SK-N-SH (cell line): ENCODE measurements around the gene IL9. TPM values are rescaled to one million over a fixed set of nuclear protein-coding genes. Genes with fewer than 3 reads are reported as not detected.

Experiments used
- CTCF ChIA-PET: fragments of 300-600, 350-600 bp; formaldehyde crosslinking; extraction: SDS; loops from one replicate; lab custom pipeline; 2021; lab: Yijun Ruan, JAX
- POLR2A ChIA-PET: fragments of 350-600 bp; sonication (Branson Sonifier 250); formaldehyde crosslinking; extraction: SDS; loops from one replicate; lab custom pipeline; 2020; ENCODE audit warnings: antibody characterized with exemption, inconsistent platforms; lab: Yijun Ruan, JAX
- DNase-seq: peaks from one replicate; pipeline ENCODE4 v3.0.0; 2012
- H2AFZ ChIP-seq: fragments of 200-600 bp; sonication (generic); 2 replicates; pipeline ENCODE4 v1.8.1; 2016; ENCODE audit warnings: antibody characterized with exemption, mild to moderate bottlenecking, low read depth
- H3F3A ChIP-seq: fragments of 200-600 bp; sonication (generic); replicated peaks from 2 replicates; pipeline ENCODE3; 2016; ENCODE audit warnings: antibody characterized with exemption, mild to moderate bottlenecking; ENCODE audit not compliant: insufficient read depth
- H3K27ac ChIP-seq, 2 experiments: fragments of 200-500 bp in 1 of 2; fragments of 200-600 bp in 1 of 2; sonication (Bioruptor generic) in 1 of 2; sonication (generic), shearing (Covaris generic) in 1 of 2; 2 replicates each; pipeline versions ENCODE4 v1.5.1 to v1.6.1; 2014 to 2016; ENCODE audit warnings: low read depth in 2 of 2, inconsistent platforms in 1 of 2, low read length in 1 of 2, mild to moderate bottlenecking in 1 of 2, mixed read lengths in 1 of 2
- H3K27me3 ChIP-seq: fragments of 200-600 bp; sonication (generic), shearing (Covaris generic); 2 replicates; pipeline ENCODE4 v1.6.1; 2016; ENCODE audit warnings: mixed run types; ENCODE audit not compliant: insufficient read depth
- H3K36me3 ChIP-seq, 2 experiments: fragments of 200-500 bp in 1 of 2; fragments of 200-600 bp in 1 of 2; sonication (Bioruptor generic) in 1 of 2; sonication (generic) in 1 of 2; replicated peaks in 1 of 2; 2 replicates each; pipeline versions ENCODE3 to v1.5.1; 2014 to 2016; ENCODE audit warnings: low read length in 1 of 2, mild to moderate bottlenecking in 1 of 2; ENCODE audit not compliant: insufficient read depth in 2 of 2, control insufficient read depth in 1 of 2
- H3K4me1 ChIP-seq, 2 experiments: fragments of 200-500 bp in 1 of 2; fragments of 200-600 bp in 1 of 2; sonication (Bioruptor generic) in 1 of 2; sonication (generic), shearing (Covaris generic) in 1 of 2; 2 replicates each; pipeline versions ENCODE4 v1.5.1 to v1.6.1; 2014 to 2016; ENCODE audit warnings: low read depth in 1 of 2, low read length in 1 of 2, mixed run types in 1 of 2; ENCODE audit not compliant: insufficient read depth in 2 of 2, control insufficient read depth in 1 of 2
- H3K4me2 ChIP-seq: fragments of 200-600 bp; sonication (generic), shearing (Covaris generic); 2 replicates; pipeline ENCODE4 v1.6.1; 2017; ENCODE audit warnings: mixed run types
- H3K4me3 ChIP-seq, 2 experiments: fragments of 200-500 bp in 1 of 2; fragments of 200-600 bp in 1 of 2; sonication (Bioruptor generic) in 1 of 2; sonication (generic), shearing (Covaris generic) in 1 of 2; 2 replicates each; pipeline versions ENCODE4 v1.5.1 to v1.8.1; 2014 to 2016; ENCODE audit warnings: low read depth in 2 of 2, inconsistent platforms in 1 of 2, low read length in 1 of 2, mild to moderate bottlenecking in 1 of 2, mixed read lengths in 1 of 2, moderate library complexity in 1 of 2
- H3K79me2 ChIP-seq: fragments of 200-600 bp; sonication (generic); 2 replicates; pipeline ENCODE4 v1.8.1; 2017; ENCODE audit warnings: mild to moderate bottlenecking; ENCODE audit not compliant: insufficient read depth
- H3K9ac ChIP-seq: fragments of 200-600 bp; sonication (generic); 2 replicates; pipeline ENCODE4 v1.6.1; 2017; ENCODE audit warnings: mixed run types
- H3K9me2 ChIP-seq: fragments of 200-600 bp; sonication (generic); 2 replicates; pipeline ENCODE4 v1.6.1; 2017; ENCODE audit warnings: mixed run types
- H3K9me3 ChIP-seq: fragments of 200-600 bp; sonication (generic); 2 replicates; pipeline ENCODE4 v1.6.1; 2017; ENCODE audit warnings: mixed run types, mild to moderate bottlenecking, moderate library complexity
- H4K20me1 ChIP-seq: fragments of 200-600 bp; sonication (generic); 2 replicates; pipeline ENCODE4 v1.6.1; 2017; ENCODE audit warnings: mild to moderate bottlenecking, mixed run types; ENCODE audit not compliant: insufficient read depth
- CTCF ChIP-seq: fragments of 200-600 bp; sonication (generic); IDR thresholded peaks from 2 replicates; pipeline ENCODE4 v1.6.1; 2017; ENCODE audit warnings: antibody characterized with exemption, mild to moderate bottlenecking, moderate library complexity
- EP300 ChIP-seq, 2 experiments: IDR thresholded peaks; 2 replicates each; pipeline versions ENCODE4 v1.4.0 to v1.6.1; 2012; ENCODE audit warnings: borderline replicate concordance in 1 of 2, low read depth in 1 of 2, low read length in 1 of 2
- FOXJ3 ChIP-seq: sonication (generic); formaldehyde crosslinking; IDR thresholded peaks from 2 replicates; pipeline ENCODE4 v1.5.1; 2020; ENCODE audit warnings: mild to moderate bottlenecking, missing genetic modification reagents
- JUND ChIP-seq: IDR thresholded peaks from 2 replicates; pipeline ENCODE4 v1.4.0; 2012
- NFIC ChIP-seq: IDR thresholded peaks from 2 replicates; pipeline ENCODE4 v1.4.0; 2012; ENCODE audit warnings: borderline replicate concordance
- NRF1 ChIP-seq: IDR thresholded peaks from 2 replicates; pipeline ENCODE4 v1.6.1; 2012; ENCODE audit warnings: low read depth, mild to moderate bottlenecking, low read length
- PBX3 ChIP-seq: IDR thresholded peaks from 2 replicates; pipeline ENCODE4; 2012
- RCOR1 ChIP-seq: fragments of 150-350 bp; IDR thresholded peaks from 2 replicates; pipeline ENCODE4 v1.6.1; 2017; ENCODE audit warnings: antibody characterized with exemption, low read length
- TEAD4 ChIP-seq: IDR thresholded peaks from 2 replicates; pipeline ENCODE4 v1.4.0; 2012; ENCODE audit warnings: mild to moderate bottlenecking, borderline replicate concordance; ENCODE audit not compliant: insufficient read depth
- USF1 ChIP-seq: IDR thresholded peaks from 2 replicates; pipeline ENCODE4 v1.4.0; 2012; ENCODE audit warnings: low read depth, borderline replicate concordance
- YY1 ChIP-seq: IDR thresholded peaks from 2 replicates; pipeline ENCODE4 v1.4.0; 2012; ENCODE audit warnings: low read depth, mild to moderate bottlenecking
- WGBS: methylation state at CpG from one replicate; pipeline ENCODE4 v1.1.6; 2017; ENCODE audit warnings: low lambda C conversion rate; 5-methylcytosine and 5-hydroxymethylcytosine counted together
- polyA plus RNA-seq, 3 experiments: library from polyadenylated mRNA; depleted of rRNA; stranded (reverse); fragments of >200 nt; gene quantifications; 2 replicates each; pipeline ENCODE4 v1.2.3, GENCODE V29; 2012
- TF ChIP-seq, protein P1 (sequence below): fragments of 150-350 bp; IDR thresholded peaks from 2 replicates; pipeline ENCODE4 v1.6.1; 2017; ENCODE audit warnings: antibody characterized with exemption, low read length, low read depth, borderline replicate concordance

Gene IL9
- polyA plus RNA-seq, 1 of the 3 experiments (the other 2 are of a cell fraction) = not detected

DNA sequence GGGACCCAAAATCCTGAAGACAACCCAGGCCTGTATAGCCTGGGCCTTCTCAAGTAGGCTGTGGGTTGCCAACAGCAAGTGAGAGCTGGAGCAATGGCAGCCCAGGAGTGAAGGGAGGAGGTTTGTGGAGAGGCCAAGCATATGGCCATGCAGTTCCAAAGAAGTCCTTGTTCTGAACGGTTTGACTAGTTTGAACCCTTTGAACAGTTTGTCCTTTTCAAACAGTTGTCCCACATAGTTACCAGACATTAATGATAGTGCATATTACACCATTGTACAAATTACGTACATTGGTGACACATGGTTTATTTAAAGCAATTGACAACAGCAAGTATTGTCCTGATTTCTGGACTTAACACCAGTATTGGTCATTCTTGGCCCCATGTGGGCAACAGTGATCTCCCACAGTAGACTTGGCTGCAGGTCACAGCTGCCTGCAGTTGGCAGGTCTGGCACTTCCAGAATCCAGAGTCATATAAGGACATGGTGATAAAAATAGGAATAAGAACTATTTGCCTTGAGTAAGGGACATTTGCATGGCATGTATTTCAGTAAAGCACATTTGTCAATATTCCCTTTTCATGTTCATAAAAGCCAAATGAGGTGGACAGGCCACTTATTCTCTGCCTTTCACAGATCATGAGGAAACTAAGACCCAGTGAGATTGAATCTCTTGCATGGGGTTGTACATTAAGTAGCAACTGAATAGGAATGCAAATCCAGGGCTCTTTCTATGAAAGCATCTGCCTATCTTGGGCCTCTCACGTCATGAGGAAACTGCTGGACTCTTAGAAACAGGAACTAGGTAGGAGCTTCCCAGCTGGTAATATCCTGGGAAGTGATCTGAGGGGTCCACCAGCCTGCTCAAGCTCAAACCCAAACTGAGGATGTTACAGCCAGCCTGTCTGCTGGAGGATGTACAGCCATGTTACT lies 30.9 kb downstream of the IL9 start:
- Histone ChIP-seq H3K9ac (no peak overlapping the region), H3K27me3 (no peaks in the 10 kb centered on the region), H2AFZ (no peak overlapping the region), H3K36me3 (no peaks in the 10 kb centered on the region), H3F3A (no peaks in the 10 kb centered on the region), H3K79me2 (no peaks in the 10 kb centered on the region), H3K4me1 (no peaks in the 10 kb centered on the region), H3K9me3 (no peaks in the 10 kb centered on the region), H3K4me2 (no peak overlapping the region), H3K9me2 (no peaks in the 10 kb centered on the region), H3K27ac (no peak overlapping the region), H4K20me1 (no peaks in the 10 kb centered on the region), H3K4me3 (no peak overlapping the region)
- ChIA-PET POLR2A (no interaction called here), CTCF (no interaction called here)
- DNase-seq = no peak
- TF ChIP-seq FOXJ3 = no peak
- TF ChIP-seq TEAD4 = no peak
- TF ChIP-seq, protein P1, sequence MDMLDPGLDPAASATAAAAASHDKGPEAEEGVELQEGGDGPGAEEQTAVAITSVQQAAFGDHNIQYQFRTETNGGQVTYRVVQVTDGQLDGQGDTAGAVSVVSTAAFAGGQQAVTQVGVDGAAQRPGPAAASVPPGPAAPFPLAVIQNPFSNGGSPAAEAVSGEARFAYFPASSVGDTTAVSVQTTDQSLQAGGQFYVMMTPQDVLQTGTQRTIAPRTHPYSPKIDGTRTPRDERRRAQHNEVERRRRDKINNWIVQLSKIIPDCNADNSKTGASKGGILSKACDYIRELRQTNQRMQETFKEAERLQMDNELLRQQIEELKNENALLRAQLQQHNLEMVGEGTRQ = no peak
- no peak for TF ChIP-seq NFIC
- no peak for TF ChIP-seq CTCF
- no peak for TF ChIP-seq YY1
- 18% methylated on average over 3 of the region's 3 CpGs for WGBS

GRCh38 chr5:135862744-135863143 lies 32.9 kb downstream of the IL9 start:
- H3K4me2 ChIP-seq = no peak overlapping the region
- H3K27me3 ChIP-seq = no peaks in the 10 kb centered on the region
- no peak for TF ChIP-seq JUND
- TF ChIP-seq NFIC = no peak
- no peak for TF ChIP-seq USF1
- no peak for TF ChIP-seq NRF1
- TF ChIP-seq PBX3 = no peak
- TF ChIP-seq RCOR1 = no peak
- TF ChIP-seq EP300 (IDR thresholded peaks at IDR 0.05; ENCODE audit: borderline replicate concordance in 1 of 2, low read depth in 1 of 2, low read length in 1 of 2) = no peak
- no peaks in the 10 kb centered on the region for H3K36me3 ChIP-seq
- CTCF ChIA-PET = interaction anchor here (1.0 kb wide), 1 partner anchor 33 kb away, joined by 4 read pairs; no protein-coding TSS in a partner anchor
- H3F3A ChIP-seq = no peaks in the 10 kb centered on the region
- no peak overlapping the region for H3K4me3 ChIP-seq
- POLR2A ChIA-PET = no interaction called here
- H4K20me1 ChIP-seq = no peaks in the 10 kb centered on the region
- no peak overlapping the region for H2AFZ ChIP-seq
- no peaks in the 10 kb centered on the region for H3K9me2 ChIP-seq
- H3K9ac ChIP-seq = no peak overlapping the region
- no peaks in the 10 kb centered on the region for H3K79me2 ChIP-seq
- no peak overlapping the region for H3K27ac ChIP-seq
- H3K9me3 ChIP-seq = no peaks in the 10 kb centered on the region
- DNase-seq = no peak
- 91% methylated on average over 2 of the region's 2 CpGs for WGBS
- H3K4me1 ChIP-seq = no peaks in the 10 kb centered on the region
